HepG2 (cell line): ENCODE data around the gene VSNL1. TPM values are rescaled to one million over a fixed set of nuclear protein-coding genes. Genes with fewer than 3 reads are reported as not detected.

Experiments
- CEBPG ChIP-seq: IDR thresholded peaks from 2 replicates; pipeline ENCODE4 v1.6.1; 2016
- DMAP1 ChIP-seq: IDR thresholded peaks from 2 replicates; pipeline ENCODE4 v1.6.1; 2016
- HHEX ChIP-seq: IDR thresholded peaks from 2 replicates; pipeline ENCODE4 v1.6.1; 2016; ENCODE audit warnings: control low read depth
- MBD4 ChIP-seq: IDR thresholded peaks from 2 replicates; pipeline ENCODE4 v1.6.1; 2012; ENCODE audit warnings: low read length, inconsistent platforms, borderline replicate concordance
- MXI1 ChIP-seq: IDR thresholded peaks from 3 replicates; pipeline ENCODE4 v1.6.1; 2012; ENCODE audit warnings: low read depth, low read length, inconsistent platforms, borderline replicate concordance
- NR2C2 ChIP-seq: sonication (generic); formaldehyde crosslinking; IDR thresholded peaks from 2 replicates; pipeline ENCODE4 v1.4.0; 2020; ENCODE audit warnings: missing genetic modification reagents, mild to moderate bottlenecking, moderate library complexity, borderline replicate concordance
- SOX13 ChIP-seq, 3 experiments: fragments of 450-650 bp in 1 of 3; sonication (generic) in 1 of 3; formaldehyde crosslinking in 1 of 3; IDR thresholded peaks in 2 of 3; conservative IDR thresholded peaks in 1 of 3; 2 replicates each; pipeline versions ENCODE4 v1.5.0 to v1.6.1; 2016 to 2020; ENCODE audit warnings: antibody characterized with exemption in 1 of 3, mild to moderate bottlenecking in 1 of 3, missing compliant biosample characterization in 1 of 3, missing genetic modification reagents in 1 of 3, moderate library complexity in 1 of 3
- SP1 ChIP-seq, 2 experiments: fragments of 450-650 bp in 1 of 2; sonication (generic) in 1 of 2; formaldehyde crosslinking in 1 of 2; IDR thresholded peaks; 2 replicates each; pipeline versions ENCODE4 v1.4.0 to v1.6.1; 2016 to 2020; ENCODE audit warnings: missing genetic modification reagents in 1 of 2
- TOPORS ChIP-seq: sonication (generic); formaldehyde crosslinking; IDR thresholded peaks from 2 replicates; pipeline ENCODE4 v1.8.0; 2023; ENCODE audit warnings: mild to moderate bottlenecking, missing genetic modification reagents
- XRCC5 ChIP-seq: fragments of 200-400 bp; formaldehyde crosslinking; optimal IDR thresholded peaks from 2 replicates; pipeline ENCODE3; 2017; ENCODE audit warnings: mild to moderate bottlenecking, low read length
- YEATS2 ChIP-seq: sonication (generic); formaldehyde crosslinking; IDR thresholded peaks from 2 replicates; pipeline ENCODE4 v1.4.0; 2020; ENCODE audit warnings: missing genetic modification reagents, borderline replicate concordance
- ZBTB8A ChIP-seq: sonication (generic); formaldehyde crosslinking; IDR thresholded peaks from 2 replicates; pipeline ENCODE4 v1.4.0; 2020; ENCODE audit warnings: mild to moderate bottlenecking, low read depth, missing genetic modification reagents, borderline replicate concordance
- ZNF234 ChIP-seq: sonication (generic); formaldehyde crosslinking; conservative IDR thresholded peaks from 2 replicates; pipeline ENCODE4 v1.5.1; 2020; ENCODE audit warnings: mild to moderate bottlenecking, missing genetic modification reagents
- ZNF572 ChIP-seq: sonication (generic); formaldehyde crosslinking; IDR thresholded peaks from 2 replicates; pipeline ENCODE4 v1.5.1; 2020; ENCODE audit warnings: mild to moderate bottlenecking, missing genetic modification reagents
- ZNF768 ChIP-seq: sonication (generic); formaldehyde crosslinking; IDR thresholded peaks from 2 replicates; pipeline ENCODE4 v1.4.0; 2020; ENCODE audit warnings: missing genetic modification reagents
- polyA plus RNA-seq, 8 experiments: library from polyadenylated mRNA; depleted of rRNA in 3 of 8; stranded (reverse) in 7 of 8; unstranded in 1 of 8; fragments of >200 nt; fragmentation: Illumina TruSeq in 4 of 8; extraction: Trizol in 4 of 8; gene quantifications; 2 replicates each; pipeline versions ENCODE4 v1.2.1 to v1.2.3, GENCODE V29; 2011 to 2016; ENCODE audit warnings: low read depth in 4 of 8, missing spikeins in 1 of 8, mixed read lengths in 1 of 8; ENCODE audit not compliant: insufficient read depth in 1 of 8
- total RNA-seq, 5 experiments: library from RNA; depleted of rRNA; stranded (reverse); fragments of >200 nt; fragmentation: Illumina TruSeq; extraction: Trizol; gene quantifications; 2 replicates each; pipeline ENCODE4 v1.2.3, GENCODE V29; 2016; ENCODE audit warnings: low read depth in 1 of 5
- TF ChIP-seq, protein P1 (sequence below): sonication (generic); formaldehyde crosslinking; IDR thresholded peaks from 2 replicates; pipeline ENCODE4 v1.4.0; 2020; ENCODE audit warnings: missing genetic modification reagents
- TF ChIP-seq, protein P2 (sequence below): IDR thresholded peaks from 2 replicates; pipeline ENCODE4 v1.6.1; 2012; ENCODE audit warnings: low read length, improper control_type of control experiment
- TF ChIP-seq, protein P3 (sequence below): IDR thresholded peaks from 2 replicates; pipeline ENCODE4 v1.6.1; 2016; ENCODE audit warnings: missing compliant biosample characterization, missing genetic modification reagents, borderline replicate concordance
- TF ChIP-seq, protein P4 (sequence below): fragments of 450-650 bp; IDR thresholded peaks from 2 replicates; pipeline ENCODE4 v1.6.1; 2017
- TF ChIP-seq, protein P5 (sequence below): sonication (generic); formaldehyde crosslinking; IDR thresholded peaks from 2 replicates; pipeline ENCODE4 v1.5.1; 2020; ENCODE audit warnings: missing genetic modification reagents, mild to moderate bottlenecking, borderline replicate concordance

Gene VSNL1
- total and polyA plus RNA-seq, 2 of the 13 experiments (the other 11 are each of a cell fraction or from before 2014, with no cell fraction given) = 63.2 to 95.9 TPM

DNA sequence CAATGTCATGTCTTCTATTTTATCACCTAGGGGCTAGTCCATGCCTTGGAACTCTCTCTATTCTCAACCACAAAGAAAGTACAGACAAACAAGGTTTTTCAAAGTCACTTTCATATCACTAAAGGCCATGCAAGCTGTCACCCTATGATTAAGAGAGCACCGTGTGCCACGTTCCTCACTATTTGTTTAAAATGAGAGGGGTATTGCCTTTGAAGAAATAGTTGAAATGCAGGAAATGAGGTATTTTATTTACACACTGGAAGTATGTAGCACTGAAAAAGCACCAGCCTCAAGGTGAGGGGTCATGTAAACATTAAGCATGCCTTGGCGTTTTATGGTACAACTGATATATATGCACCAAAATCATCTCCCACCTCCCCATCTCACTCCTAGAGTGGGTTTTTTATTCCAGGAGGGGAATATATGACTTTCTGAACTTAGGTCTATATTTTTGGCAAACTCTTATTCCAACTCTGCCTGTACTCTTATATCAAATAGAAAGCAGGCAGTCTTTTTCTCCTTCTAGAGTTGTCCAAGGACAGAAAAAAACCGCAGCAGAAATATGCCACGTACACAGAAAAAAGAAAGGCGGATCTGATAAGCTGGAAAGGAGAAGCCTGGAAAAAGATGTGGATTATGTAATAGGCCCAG lies 53.5 kb downstream of the VSNL1 start (continued):
- TF ChIP-seq NR2C2 (CRISPR knock-in tag) (peak; percentile 86), HHEX (CRISPR knock-in tag) (peak; percentile 97), YEATS2 (CRISPR knock-in tag) (peak; percentile 70; the same call in 1 of the 2 replicates), MBD4 (peak; percentile 98), TOPORS (no peak), ZBTB8A (no peak), XRCC5 (no peak), ZNF768 (no peak), ZNF572 (CRISPR knock-in tag) (no peak), SP1 (IDR thresholded peaks at IDR 0.05) (no peak), SP1 (CRISPR knock-in tag; IDR thresholded peaks at IDR 0.05) (0 out of 2 replicates have a peak, but pooled peaks have one; percentile 51), ZNF234 (no peak), MXI1 (peak; percentile 82; the same call in 1 of the 3 replicates), DMAP1 (CRISPR knock-in tag) (peak; percentile 84), SOX13 (IDR thresholded peaks at IDR 0.05) (peak; percentile 88), SOX13 (CRISPR knock-in tag; conservative IDR thresholded peaks at IDR 0.05 in 1 of 2, IDR thresholded peaks at IDR 0.05 in 1 of 2) (peak in 1 of 2 experiments; percentile 98; a peak in 2 of 4 replicates), CEBPG (CRISPR knock-in tag) (peak; percentile 85)
- TF ChIP-seq, protein P1, sequence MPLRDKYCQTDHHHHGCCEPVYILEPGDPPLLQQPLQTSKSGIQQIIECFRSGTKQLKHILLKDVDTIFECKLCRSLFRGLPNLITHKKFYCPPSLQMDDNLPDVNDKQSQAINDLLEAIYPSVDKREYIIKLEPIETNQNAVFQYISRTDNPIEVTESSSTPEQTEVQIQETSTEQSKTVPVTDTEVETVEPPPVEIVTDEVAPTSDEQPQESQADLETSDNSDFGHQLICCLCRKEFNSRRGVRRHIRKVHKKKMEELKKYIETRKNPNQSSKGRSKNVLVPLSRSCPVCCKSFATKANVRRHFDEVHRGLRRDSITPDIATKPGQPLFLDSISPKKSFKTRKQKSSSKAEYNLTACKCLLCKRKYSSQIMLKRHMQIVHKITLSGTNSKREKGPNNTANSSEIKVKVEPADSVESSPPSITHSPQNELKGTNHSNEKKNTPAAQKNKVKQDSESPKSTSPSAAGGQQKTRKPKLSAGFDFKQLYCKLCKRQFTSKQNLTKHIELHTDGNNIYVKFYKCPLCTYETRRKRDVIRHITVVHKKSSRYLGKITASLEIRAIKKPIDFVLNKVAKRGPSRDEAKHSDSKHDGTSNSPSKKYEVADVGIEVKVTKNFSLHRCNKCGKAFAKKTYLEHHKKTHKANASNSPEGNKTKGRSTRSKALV (CRISPR knock-in tag) = no peak; the same call in 1 of the 2 replicates
- TF ChIP-seq, protein P2, sequence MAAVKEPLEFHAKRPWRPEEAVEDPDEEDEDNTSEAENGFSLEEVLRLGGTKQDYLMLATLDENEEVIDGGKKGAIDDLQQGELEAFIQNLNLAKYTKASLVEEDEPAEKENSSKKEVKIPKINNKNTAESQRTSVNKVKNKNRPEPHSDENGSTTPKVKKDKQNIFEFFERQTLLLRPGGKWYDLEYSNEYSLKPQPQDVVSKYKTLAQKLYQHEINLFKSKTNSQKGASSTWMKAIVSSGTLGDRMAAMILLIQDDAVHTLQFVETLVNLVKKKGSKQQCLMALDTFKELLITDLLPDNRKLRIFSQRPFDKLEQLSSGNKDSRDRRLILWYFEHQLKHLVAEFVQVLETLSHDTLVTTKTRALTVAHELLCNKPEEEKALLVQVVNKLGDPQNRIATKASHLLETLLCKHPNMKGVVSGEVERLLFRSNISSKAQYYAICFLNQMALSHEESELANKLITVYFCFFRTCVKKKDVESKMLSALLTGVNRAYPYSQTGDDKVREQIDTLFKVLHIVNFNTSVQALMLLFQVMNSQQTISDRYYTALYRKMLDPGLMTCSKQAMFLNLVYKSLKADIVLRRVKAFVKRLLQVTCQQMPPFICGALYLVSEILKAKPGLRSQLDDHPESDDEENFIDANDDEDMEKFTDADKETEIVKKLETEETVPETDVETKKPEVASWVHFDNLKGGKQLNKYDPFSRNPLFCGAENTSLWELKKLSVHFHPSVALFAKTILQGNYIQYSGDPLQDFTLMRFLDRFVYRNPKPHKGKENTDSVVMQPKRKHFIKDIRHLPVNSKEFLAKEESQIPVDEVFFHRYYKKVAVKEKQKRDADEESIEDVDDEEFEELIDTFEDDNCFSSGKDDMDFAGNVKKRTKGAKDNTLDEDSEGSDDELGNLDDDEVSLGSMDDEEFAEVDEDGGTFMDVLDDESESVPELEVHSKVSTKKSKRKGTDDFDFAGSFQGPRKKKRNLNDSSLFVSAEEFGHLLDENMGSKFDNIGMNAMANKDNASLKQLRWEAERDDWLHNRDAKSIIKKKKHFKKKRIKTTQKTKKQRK = no peak
- TF ChIP-seq, protein P3, sequence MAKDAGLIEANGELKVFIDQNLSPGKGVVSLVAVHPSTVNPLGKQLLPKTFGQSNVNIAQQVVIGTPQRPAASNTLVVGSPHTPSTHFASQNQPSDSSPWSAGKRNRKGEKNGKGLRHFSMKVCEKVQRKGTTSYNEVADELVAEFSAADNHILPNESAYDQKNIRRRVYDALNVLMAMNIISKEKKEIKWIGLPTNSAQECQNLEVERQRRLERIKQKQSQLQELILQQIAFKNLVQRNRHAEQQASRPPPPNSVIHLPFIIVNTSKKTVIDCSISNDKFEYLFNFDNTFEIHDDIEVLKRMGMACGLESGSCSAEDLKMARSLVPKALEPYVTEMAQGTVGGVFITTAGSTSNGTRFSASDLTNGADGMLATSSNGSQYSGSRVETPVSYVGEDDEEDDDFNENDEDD = peak; percentile 51; the same call in 1 of the 2 replicates
- TF ChIP-seq, protein P4, sequence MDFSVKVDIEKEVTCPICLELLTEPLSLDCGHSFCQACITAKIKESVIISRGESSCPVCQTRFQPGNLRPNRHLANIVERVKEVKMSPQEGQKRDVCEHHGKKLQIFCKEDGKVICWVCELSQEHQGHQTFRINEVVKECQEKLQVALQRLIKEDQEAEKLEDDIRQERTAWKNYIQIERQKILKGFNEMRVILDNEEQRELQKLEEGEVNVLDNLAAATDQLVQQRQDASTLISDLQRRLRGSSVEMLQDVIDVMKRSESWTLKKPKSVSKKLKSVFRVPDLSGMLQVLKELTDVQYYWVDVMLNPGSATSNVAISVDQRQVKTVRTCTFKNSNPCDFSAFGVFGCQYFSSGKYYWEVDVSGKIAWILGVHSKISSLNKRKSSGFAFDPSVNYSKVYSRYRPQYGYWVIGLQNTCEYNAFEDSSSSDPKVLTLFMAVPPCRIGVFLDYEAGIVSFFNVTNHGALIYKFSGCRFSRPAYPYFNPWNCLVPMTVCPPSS = no peak
- TF ChIP-seq, protein P5, sequence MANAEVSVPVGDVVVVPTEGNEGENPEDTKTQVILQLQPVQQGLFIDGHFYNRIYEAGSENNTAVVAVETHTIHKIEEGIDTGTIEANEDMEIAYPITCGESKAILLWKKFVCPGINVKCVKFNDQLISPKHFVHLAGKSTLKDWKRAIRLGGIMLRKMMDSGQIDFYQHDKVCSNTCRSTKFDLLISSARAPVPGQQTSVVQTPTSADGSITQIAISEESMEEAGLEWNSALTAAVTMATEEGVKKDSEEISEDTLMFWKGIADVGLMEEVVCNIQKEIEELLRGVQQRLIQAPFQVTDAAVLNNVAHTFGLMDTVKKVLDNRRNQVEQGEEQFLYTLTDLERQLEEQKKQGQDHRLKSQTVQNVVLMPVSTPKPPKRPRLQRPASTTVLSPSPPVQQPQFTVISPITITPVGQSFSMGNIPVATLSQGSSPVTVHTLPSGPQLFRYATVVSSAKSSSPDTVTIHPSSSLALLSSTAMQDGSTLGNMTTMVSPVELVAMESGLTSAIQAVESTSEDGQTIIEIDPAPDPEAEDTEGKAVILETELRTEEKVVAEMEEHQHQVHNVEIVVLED (CRISPR knock-in tag) = 0 out of 2 replicates have a peak, but pooled peaks have one; percentile 32
